GM18517 (cell line): ENCODE measurements around the gene PCNX4.
"Not testable (repeated sequence)": the region's sequence is repeated elsewhere in the genome, so short reads cannot be mapped to it uniquely, and the experiment has no call there.

Experiments
- ATAC-seq: cut with Tn5 transposase; IDR thresholded peaks from one replicate; pipeline ENCODE4 v1.9.1; 2021; ENCODE audit warnings: mild to moderate bottlenecking, moderate library complexity; ENCODE audit not compliant: unreplicated experiment

PCNX4 gene

DNA sequence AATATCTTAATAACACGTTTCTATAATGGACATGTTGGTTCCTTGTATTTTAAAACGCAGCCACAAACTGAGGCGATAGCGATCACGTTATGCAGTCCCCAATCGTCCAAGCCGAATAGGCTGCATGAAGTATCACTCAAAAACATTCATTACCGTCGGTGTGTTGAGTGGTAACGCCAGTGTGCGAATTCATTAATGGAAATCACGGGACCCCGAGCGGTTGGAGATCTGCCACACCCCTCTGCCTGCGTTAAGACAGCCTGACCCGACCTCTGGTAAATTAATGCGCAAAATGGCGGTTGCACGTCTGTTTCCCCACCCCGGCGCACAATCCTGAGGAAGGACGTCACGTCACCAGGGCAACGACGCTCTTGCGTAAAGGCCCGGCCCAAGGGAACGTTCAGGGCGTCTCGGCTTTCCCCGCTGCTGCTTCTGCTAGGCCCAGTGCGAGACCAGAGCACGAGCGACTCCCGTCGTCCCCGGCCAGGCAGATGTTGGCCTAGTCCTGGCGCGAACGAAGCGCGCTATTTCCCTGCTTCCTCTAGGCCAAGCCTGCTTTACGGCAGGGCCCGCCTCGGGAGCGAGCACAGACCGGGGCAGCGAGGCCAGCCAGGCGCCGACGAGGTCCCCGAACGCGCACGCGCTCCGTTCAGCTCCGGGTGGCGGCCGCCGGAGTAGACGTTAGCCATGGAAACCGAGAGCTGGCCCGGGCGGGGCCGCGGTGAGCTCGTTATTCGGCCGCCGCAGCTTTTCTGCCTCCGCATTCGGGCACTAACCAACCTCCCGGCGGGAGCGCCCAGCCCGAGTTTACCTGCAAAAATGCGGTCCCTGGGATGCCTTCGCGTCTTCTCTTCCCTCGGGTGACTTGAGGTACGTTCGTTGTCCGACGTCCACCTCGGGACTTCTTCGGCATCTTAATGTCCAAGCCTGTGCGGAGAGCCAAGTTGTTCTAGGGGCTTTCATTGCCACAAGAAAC lies at the start of gene PCNX4:
Gene PCNX4, plus strand, starts transcription at position 374 of the 976 bp plus-strand sequence. CDS start 15,716 bp downstream, outside the sequence.
- ATAC-seq: peak; percentile 94

DNA sequence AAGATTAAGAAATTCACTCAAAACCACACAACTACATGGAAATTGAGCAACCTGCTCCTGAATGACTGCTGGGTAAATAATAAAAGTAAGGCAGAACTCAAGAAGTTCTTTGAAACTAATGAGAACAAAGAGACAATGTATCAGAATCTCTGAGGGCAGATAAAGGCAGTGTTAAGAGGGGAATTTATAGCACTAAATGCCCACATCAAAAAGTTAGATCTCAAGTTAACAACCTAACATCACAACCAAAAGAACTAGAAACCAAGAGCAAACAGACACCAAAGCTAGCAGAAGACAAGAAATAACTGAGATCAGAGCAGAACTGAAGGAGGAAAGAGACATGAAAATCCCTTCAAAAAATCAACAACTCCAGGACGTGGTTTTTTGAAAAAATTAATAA lies 43.7 kb upstream of the PCNX4 start:
- not testable (repeated sequence) for ATAC-seq

DNA sequence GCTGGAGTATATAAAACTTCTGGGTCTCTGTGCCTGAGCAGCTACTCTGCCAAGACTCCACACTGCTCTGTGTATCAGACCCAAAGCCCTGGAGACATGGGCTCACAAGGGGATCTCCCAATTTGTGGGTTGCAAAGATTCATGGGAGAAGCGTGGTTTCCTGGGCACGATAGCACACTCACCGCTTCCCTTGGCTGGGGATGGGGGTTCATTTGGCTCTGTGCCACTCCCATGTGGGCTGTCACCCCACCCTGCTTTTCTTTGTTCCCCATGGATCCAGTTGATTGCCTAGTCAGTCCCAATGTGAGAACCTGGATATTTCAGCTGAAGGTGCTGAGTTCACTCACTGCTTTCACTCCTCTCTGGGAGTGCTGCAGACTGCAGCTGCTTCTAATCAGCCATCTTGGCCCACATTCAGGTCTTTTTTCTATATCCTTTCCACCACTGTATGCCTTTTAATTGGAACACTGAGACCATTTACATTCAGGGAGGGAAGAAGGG lies 40.0 kb upstream of the PCNX4 start:
- ATAC-seq: no peak

GRCh38 chr14:60058087-60058486 lies 33.6 kb upstream of the PCNX4 start:
- no peak for ATAC-seq

- ATAC-seq: no peak
Measured at GRCh38 chr14:60061371-60061770, 30.4 kb upstream of the PCNX4 start.

DNA sequence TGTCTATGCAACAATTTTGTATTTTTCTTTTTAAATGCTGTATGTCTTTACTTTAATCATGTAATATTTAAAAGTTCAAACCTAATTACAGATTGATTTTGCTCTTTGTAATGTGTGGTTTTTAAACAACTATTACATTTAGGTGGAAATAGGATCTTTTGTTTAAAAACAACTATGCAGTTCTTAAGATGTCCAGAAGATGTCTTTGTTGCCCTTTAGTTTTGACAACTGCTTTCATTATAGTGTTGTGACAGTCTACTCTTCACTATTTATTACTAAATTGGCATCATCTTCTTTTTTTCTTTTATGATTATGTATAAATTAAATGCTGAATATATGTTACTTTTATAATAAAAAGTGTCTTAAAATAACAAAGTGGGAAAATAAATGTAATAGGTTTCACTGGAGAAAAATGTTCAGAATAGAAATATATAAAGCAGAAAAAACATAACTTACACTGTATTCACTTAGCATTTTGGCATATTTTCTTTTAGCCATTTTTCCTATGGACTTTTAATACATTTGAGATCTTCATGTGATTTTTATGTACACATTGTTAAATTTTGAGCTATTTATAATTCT lies 27.1 kb upstream of the PCNX4 start:
- ATAC-seq: no peak

DNA sequence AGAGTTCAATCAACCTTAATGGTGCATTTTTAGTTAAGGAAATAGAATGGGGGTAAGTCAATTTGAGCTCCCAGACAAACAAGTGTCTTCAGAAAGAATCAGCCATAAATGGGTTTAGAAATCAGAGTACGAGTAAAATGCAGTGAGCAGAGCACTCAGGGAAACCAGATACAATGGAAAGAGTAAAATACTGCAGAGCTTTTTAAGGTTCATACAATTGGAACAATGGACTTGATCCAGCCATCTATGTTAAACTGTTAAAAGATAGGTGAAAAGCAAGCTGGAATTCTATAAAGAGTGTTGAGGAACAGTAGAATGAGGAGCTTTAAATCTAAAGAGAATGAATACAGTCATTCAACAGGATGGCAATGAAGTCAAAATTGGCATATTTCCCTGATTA lies 23.8 kb upstream of the PCNX4 start:
- ATAC-seq: no peak

DNA sequence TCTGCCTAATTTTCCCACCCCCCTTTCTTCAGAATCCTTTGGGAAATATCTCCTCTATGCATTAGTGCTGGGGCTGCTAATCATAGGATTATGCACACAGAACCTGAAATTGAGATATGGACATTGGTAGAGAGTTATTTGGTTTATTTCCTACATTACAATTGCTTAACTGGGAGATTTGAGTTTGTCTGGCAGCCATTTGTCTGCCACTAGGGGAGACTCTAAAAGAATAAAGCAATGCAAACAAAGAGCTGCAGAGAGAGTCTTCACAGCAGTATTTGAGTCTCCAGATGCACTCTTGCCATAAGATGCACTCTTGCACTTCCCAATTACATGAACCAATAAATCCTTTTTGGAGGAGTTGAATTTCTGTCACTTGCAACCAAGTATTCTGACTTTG lies 12.0 kb upstream of the PCNX4 start:
- no peak for ATAC-seq

- no peak for ATAC-seq
Measured at GRCh38 chr14:60085085-60085484, 6.6 kb upstream of the PCNX4 start.

- ATAC-seq: no peak
Measured at GRCh38 chr14:60085693-60086092, 6.0 kb upstream of the PCNX4 start.

DNA sequence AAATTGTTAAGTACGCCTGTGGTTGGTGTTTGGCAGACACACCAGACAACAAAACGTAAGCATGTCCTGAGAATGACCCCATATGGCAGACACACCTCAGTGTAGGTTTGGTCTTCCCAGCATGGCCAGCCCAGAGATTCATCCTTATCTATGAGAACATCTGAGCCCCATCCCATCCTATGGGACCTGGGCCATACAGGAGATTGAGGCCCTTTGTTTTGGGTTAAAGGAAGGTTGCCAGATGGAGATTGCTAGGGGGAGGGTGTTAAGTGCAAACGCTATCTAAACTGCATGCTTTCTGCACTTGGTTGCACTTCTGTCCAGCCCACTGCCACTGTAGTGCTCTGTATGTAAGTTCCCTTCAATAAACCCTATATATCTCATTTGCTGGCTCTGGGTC lies 4.1 kb upstream of the PCNX4 start:
- no peak for ATAC-seq

- no peak for ATAC-seq
Measured at GRCh38 chr14:60089221-60089620, 2.5 kb upstream of the PCNX4 start.

DNA sequence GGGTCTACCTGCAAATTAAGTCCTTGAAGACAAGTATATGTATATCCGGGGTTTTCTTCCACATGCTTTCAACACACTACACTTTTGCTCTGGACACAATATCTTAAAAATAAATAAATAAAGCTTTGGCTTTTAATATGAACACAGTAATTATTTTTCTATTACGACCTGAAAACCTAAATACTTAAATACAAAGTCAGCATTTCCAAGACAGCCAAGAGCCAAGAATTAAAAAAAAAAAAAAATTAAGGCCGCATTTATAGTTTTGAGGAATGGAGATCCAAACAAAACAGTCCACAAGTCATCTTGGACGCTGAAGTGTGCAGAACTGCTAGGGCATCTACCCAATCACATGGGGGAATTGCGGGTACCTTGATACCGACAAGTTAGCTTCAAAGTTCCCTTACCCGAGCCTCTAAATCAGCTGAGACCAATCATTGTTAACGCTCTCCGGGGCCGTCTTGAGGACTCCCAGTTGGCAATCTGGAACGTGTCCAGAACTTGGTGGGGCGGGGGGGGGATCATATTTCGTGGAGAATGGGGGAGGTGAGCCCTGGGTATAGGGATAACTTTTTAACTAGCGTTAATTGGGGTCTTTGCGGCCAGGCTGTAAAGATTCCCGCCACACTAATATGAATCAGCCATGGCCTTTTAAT lies 731 bp upstream of the PCNX4 start:
- no peak for ATAC-seq

GRCh38 chr14:60092526-60092920 lies 800 bp downstream of the PCNX4 start:
- no peak for ATAC-seq

DNA sequence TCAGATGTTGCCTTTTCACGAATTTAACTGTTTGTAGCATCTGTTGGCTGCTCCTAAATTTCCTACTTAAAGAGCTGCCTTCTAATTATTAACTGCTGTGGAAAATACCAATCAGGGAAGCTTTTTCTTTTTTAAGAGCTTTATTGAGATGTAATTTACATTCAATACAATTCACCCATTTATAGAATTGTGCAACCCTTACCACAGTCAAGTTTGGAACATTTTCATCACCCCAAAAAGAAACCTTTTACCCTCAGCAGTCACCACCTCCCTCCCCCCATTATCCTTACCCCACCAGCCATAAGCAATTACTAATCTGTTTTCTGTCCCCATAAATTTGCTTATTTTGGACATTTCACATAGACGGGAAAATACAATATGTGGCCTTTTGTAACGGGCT lies 1.4 kb downstream of the PCNX4 start:
- no peak for ATAC-seq

DNA sequence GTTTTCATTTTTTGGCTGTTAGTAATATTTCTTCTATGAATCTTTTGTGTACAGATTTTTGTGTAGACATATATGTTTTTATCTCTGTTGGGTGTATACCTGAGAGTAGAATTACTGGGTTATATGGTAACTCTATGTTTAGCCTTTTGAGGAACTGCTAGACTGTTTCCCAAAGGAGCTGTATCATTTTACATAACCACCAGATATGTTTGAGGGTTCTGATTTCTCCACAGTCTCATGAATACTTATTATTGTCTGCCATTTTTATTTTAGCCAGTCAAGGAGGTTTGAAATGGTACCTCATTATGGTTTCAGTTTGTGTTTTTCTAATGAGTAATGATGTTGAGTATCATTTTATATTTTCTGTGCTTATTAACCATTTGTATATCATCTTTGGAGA lies 1.9 kb downstream of the PCNX4 start:
- ATAC-seq: no peak

- ATAC-seq: no peak
Measured at GRCh38 chr14:60094306-60094897, 2.7 kb downstream of the PCNX4 start.

- no peak for ATAC-seq
Measured at GRCh38 chr14:60095231-60095630, 3.5 kb downstream of the PCNX4 start.

DNA sequence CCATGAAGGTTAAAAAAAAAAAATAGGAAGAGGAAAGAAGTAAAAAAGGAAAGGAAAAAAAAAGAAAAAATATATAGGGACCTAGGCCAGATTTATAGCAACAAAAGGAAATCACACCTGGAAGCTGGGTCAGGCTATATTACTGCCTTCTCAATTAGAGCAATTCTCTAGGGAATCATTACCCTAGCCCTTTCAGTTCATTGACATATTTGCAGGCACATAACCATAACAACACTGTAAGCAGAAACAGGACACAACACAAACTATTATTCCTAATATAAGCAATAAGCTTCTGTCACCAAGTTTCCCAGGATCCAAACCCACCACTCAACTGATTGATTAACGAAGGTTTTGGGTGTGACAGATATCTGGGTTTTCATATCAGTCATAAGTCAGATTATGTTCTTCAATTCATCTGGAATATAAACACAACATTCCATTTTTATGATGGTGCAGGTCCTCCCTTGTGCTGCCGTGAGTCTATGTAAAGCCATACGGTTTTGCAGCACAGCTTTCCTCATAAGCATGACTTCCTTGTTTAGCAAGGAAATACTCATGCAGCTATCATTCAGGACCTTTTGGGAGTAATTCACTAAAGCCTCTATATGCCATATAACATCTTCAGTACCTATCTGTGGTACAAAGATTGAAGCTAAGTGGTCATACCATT lies 4.2 kb downstream of the PCNX4 start:
- no peak for ATAC-seq

GRCh38 chr14:60097974-60098373 lies 6.3 kb downstream of the PCNX4 start:
- no peak for ATAC-seq

GRCh38 chr14:60099855-60100254 lies 8.1 kb downstream of the PCNX4 start:
- ATAC-seq: not testable (repeated sequence)
